ENCODE data around the gene TBX2. TPM values are rescaled to one million over a fixed set of nuclear protein-coding genes. Genes with fewer than 3 reads are reported as not detected.

The TBX2 gene
- total and polyA plus RNA-seq, 2 of the 13 experiments (the other 11 are each of a cell fraction or from before 2014, with no cell fraction given): 2.8 to 15.3 TPM

DNA sequence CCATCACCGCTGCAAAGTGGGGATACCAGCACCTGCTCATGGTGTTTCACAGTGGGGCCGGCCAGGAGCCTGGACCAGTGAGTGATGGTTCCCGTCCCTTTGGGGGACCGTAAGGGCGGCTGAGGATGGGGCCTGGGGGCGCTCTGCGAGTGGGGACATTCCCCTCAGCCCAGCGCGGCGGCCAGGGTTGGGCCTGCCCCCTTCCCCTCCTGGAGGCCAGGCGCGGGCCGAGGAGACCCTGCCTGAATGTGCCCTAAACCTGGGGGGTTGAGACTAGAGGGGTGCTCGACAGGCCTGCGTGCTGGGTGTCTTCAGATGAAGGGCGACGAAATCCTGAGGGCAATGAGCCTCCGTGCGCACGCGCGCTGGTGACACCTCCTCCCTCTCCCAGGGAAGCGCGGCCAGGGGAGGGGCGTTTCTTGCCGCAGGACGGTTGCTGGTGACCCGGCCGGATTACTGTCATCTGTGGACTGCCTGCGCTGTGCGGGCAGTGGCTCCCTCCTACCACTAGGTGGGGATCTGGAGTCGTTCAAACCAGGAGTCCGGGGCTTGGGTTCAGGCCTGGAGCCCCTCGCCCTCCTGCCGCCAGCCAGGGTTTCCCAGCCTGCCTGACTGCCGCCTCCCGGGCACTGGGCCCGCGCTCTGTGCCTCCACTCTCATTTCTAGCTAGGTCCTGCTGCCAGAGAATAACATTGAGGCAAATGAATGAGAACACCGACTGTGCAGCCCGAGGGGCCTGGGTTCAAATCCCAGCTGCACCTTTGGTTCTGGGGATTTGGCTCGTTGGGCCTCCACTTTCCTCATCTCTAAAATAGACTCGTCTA is 17.1 kb downstream of the TBX2 start (continued):
- TF ChIP-seq FOXO1 (CRISPR knock-in tag; IDR thresholded peaks at IDR 0.05) (no peak), MTF2 (CRISPR knock-in tag; IDR thresholded peaks at IDR 0.05; ENCODE audit: borderline replicate concordance) (no peak), RAD51 (IDR thresholded peaks at IDR 0.05; ENCODE audit: borderline replicate concordance) (no peak), MLX (CRISPR knock-in tag; IDR thresholded peaks at IDR 0.05) (no peak; the same call in 1 of the 2 replicates), EP300 (IDR thresholded peaks at IDR 0.05; ENCODE audit: low read depth in 2 of 2, low read length in 2 of 2) (no peak), EP300 (CRISPR knock-in tag; IDR thresholded peaks at IDR 0.05; ENCODE audit: borderline replicate concordance) (no peak; the same call in 1 of the 2 replicates), SIN3B (IDR thresholded peaks at IDR 0.05; ENCODE audit: low read length) (no peak), KLF13 (CRISPR knock-in tag; IDR thresholded peaks at IDR 0.05) (no peak), ZNF282 (IDR thresholded peaks at IDR 0.05; ENCODE audit: partially characterized antibody) (no peak), POLR2G (IDR thresholded peaks at IDR 0.05; ENCODE audit: low read depth, low read length) (no peak), SPEN (CRISPR knock-in tag; IDR thresholded peaks at IDR 0.05; ENCODE audit: low read depth) (no peak), ZFP36L2 (CRISPR knock-in tag; IDR thresholded peaks at IDR 0.05) (no peak), NR3C1 (CRISPR knock-in tag; IDR thresholded peaks at IDR 0.05) (no peak), PTBP1 (IDR thresholded peaks at IDR 0.05; ENCODE audit: low read depth, low read length, poor library complexity, severe bottlenecking) (no peak), RBAK (CRISPR knock-in tag; IDR thresholded peaks at IDR 0.05) (no peak; the same call in 1 of the 2 replicates)
- TF ChIP-seq, protein P1, sequence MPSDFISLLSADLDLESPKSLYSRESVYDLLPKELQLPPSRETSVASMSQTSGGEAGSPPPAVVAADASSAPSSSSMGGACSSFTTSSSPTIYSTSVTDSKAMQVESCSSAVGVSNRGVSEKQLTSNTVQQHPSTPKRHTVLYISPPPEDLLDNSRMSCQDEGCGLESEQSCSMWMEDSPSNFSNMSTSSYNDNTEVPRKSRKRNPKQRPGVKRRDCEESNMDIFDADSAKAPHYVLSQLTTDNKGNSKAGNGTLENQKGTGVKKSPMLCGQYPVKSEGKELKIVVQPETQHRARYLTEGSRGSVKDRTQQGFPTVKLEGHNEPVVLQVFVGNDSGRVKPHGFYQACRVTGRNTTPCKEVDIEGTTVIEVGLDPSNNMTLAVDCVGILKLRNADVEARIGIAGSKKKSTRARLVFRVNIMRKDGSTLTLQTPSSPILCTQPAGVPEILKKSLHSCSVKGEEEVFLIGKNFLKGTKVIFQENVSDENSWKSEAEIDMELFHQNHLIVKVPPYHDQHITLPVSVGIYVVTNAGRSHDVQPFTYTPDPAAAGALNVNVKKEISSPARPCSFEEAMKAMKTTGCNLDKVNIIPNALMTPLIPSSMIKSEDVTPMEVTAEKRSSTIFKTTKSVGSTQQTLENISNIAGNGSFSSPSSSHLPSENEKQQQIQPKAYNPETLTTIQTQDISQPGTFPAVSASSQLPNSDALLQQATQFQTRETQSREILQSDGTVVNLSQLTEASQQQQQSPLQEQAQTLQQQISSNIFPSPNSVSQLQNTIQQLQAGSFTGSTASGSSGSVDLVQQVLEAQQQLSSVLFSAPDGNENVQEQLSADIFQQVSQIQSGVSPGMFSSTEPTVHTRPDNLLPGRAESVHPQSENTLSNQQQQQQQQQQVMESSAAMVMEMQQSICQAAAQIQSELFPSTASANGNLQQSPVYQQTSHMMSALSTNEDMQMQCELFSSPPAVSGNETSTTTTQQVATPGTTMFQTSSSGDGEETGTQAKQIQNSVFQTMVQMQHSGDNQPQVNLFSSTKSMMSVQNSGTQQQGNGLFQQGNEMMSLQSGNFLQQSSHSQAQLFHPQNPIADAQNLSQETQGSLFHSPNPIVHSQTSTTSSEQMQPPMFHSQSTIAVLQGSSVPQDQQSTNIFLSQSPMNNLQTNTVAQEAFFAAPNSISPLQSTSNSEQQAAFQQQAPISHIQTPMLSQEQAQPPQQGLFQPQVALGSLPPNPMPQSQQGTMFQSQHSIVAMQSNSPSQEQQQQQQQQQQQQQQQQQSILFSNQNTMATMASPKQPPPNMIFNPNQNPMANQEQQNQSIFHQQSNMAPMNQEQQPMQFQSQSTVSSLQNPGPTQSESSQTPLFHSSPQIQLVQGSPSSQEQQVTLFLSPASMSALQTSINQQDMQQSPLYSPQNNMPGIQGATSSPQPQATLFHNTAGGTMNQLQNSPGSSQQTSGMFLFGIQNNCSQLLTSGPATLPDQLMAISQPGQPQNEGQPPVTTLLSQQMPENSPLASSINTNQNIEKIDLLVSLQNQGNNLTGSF (CRISPR knock-in tag; IDR thresholded peaks at IDR 0.05): 0 out of 2 replicates have a peak, but pooled peaks have one; percentile 18
- TF ChIP-seq, protein P2, sequence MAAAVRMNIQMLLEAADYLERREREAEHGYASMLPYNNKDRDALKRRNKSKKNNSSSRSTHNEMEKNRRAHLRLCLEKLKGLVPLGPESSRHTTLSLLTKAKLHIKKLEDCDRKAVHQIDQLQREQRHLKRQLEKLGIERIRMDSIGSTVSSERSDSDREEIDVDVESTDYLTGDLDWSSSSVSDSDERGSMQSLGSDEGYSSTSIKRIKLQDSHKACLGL (CRISPR knock-in tag; IDR thresholded peaks at IDR 0.05): no peak; the same call in none of the 2 replicates
- TF ChIP-seq, protein P3, sequence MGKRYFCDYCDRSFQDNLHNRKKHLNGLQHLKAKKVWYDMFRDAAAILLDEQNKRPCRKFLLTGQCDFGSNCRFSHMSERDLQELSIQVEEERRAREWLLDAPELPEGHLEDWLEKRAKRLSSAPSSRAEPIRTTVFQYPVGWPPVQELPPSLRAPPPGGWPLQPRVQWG (CRISPR knock-in tag; IDR thresholded peaks at IDR 0.05; ENCODE audit: borderline replicate concordance, low read depth): no peak
- TF ChIP-seq, protein P4, sequence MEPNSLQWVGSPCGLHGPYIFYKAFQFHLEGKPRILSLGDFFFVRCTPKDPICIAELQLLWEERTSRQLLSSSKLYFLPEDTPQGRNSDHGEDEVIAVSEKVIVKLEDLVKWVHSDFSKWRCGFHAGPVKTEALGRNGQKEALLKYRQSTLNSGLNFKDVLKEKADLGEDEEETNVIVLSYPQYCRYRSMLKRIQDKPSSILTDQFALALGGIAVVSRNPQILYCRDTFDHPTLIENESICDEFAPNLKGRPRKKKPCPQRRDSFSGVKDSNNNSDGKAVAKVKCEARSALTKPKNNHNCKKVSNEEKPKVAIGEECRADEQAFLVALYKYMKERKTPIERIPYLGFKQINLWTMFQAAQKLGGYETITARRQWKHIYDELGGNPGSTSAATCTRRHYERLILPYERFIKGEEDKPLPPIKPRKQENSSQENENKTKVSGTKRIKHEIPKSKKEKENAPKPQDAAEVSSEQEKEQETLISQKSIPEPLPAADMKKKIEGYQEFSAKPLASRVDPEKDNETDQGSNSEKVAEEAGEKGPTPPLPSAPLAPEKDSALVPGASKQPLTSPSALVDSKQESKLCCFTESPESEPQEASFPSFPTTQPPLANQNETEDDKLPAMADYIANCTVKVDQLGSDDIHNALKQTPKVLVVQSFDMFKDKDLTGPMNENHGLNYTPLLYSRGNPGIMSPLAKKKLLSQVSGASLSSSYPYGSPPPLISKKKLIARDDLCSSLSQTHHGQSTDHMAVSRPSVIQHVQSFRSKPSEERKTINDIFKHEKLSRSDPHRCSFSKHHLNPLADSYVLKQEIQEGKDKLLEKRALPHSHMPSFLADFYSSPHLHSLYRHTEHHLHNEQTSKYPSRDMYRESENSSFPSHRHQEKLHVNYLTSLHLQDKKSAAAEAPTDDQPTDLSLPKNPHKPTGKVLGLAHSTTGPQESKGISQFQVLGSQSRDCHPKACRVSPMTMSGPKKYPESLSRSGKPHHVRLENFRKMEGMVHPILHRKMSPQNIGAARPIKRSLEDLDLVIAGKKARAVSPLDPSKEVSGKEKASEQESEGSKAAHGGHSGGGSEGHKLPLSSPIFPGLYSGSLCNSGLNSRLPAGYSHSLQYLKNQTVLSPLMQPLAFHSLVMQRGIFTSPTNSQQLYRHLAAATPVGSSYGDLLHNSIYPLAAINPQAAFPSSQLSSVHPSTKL (CRISPR knock-in tag; IDR thresholded peaks at IDR 0.05): peak; percentile 64; the same call in 1 of the 2 replicates
